Mesothelial cell of epicardium (in vitro differentiated cells): ENCODE results near the gene HMGCR. TPM values are rescaled to one million over a fixed set of nuclear protein-coding genes. Genes with fewer than 3 reads are reported as not detected.
"Not testable (repeated sequence)": the region's sequence is repeated elsewhere in the genome, so short reads cannot be mapped to it uniquely, and the experiment has no call there.

ENCODE experiments used
- DNase-seq, 2 experiments: peaks; one replicate each; pipeline ENCODE4 v3.0.0; 2021; ENCODE audit warnings: low spot score in 2 of 2; ENCODE audit not compliant: unreplicated experiment in 2 of 2
- H3K27ac Mint-ChIP-seq: 2 replicates; pipeline ENCODE4 v1.8.0; 2021; ENCODE audit warnings: mixed read lengths
- H3K27me3 Mint-ChIP-seq: 2 replicates; pipeline ENCODE4 v1.8.0; 2021; ENCODE audit warnings: low read depth, mixed read lengths
- H3K36me3 Mint-ChIP-seq: 2 replicates; pipeline ENCODE4 v1.8.0; 2021; ENCODE audit warnings: mixed read lengths
- H3K4me1 Mint-ChIP-seq: 2 replicates; pipeline ENCODE4 v1.8.0; 2021; ENCODE audit warnings: mixed read lengths
- H3K4me3 Mint-ChIP-seq: 2 replicates; pipeline ENCODE4 v1.8.0; 2021; ENCODE audit warnings: mild to moderate bottlenecking, moderate library complexity, mixed read lengths
- H3K9me3 Mint-ChIP-seq: 2 replicates; pipeline ENCODE4 v1.8.0; 2021; ENCODE audit warnings: mixed read lengths
- total RNA-seq: library from RNA; stranded (reverse); gene quantifications from 3 replicates; pipeline ENCODE4 v1.2.1, GENCODE V29; 2021
- TF ChIP-seq, protein P1 (sequence below): fragments of 200-600 bp; sonication (generic); IDR thresholded peaks from one replicate; pipeline ENCODE4 v1.5.0; 2021; ENCODE audit warnings: antibody characterized with exemption; ENCODE audit not compliant: unreplicated experiment

HMGCR gene
- total RNA-seq, 1 donor from 2014 or later, result 106 TPM

DNA sequence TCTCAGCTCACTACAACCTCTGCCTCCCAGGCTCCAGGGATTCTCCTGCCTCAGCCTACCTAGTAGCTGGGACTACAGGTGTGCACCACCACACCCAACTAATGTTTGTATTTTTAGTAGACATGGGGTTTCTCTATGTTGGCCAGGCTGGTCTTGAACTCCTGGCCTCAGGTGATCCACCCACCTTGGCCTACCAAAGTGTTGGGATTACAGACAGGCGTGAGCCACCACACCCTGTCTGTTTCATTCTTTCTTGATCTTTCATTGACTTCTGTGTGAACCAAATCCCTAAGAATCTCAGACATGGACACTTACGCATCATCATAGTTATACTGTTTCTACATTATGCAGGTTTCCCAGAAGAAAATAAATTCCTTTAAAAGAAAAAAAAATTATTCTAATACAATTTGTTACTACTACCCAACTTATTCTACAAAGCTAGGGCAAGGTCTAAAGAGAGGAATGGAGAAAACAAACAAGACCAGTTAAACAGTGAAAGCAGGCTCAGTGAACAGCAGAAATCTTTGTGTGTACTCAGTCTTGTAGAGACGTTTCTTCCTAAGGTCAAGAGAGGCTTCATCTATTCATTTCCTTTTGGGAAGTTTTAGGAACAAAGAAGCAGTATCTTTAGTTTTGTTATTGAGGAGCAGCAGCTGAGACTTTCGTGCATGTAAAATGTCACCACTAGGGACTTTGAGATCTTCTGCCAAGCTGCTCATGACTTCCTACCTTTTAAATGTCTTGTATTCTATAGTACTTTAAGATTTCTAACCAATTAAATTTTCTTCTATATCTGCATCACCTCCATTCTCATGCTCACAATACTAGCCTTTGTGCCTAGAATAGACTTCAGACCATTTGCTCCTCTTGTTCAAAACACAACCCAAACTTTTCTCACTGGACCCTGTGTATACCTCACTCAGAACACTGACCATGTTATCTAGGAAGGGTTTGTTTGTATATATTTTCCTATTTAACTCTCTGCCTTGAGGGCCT, 5.6 kb upstream of the HMGCR start:
- Mint-ChIP-seq H3K4me3 (no peak overlapping the region), H3K27ac (no peak overlapping the region), H3K36me3 (no peaks in the 10 kb centered on the region), H3K27me3 (no peaks in the 10 kb centered on the region), H3K4me1 (no peaks in the 10 kb centered on the region), H3K9me3 (no peaks in the 10 kb centered on the region)
- no peak for DNase-seq
- TF ChIP-seq, protein P1, sequence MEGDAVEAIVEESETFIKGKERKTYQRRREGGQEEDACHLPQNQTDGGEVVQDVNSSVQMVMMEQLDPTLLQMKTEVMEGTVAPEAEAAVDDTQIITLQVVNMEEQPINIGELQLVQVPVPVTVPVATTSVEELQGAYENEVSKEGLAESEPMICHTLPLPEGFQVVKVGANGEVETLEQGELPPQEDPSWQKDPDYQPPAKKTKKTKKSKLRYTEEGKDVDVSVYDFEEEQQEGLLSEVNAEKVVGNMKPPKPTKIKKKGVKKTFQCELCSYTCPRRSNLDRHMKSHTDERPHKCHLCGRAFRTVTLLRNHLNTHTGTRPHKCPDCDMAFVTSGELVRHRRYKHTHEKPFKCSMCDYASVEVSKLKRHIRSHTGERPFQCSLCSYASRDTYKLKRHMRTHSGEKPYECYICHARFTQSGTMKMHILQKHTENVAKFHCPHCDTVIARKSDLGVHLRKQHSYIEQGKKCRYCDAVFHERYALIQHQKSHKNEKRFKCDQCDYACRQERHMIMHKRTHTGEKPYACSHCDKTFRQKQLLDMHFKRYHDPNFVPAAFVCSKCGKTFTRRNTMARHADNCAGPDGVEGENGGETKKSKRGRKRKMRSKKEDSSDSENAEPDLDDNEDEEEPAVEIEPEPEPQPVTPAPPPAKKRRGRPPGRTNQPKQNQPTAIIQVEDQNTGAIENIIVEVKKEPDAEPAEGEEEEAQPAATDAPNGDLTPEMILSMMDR, result no peak

DNA sequence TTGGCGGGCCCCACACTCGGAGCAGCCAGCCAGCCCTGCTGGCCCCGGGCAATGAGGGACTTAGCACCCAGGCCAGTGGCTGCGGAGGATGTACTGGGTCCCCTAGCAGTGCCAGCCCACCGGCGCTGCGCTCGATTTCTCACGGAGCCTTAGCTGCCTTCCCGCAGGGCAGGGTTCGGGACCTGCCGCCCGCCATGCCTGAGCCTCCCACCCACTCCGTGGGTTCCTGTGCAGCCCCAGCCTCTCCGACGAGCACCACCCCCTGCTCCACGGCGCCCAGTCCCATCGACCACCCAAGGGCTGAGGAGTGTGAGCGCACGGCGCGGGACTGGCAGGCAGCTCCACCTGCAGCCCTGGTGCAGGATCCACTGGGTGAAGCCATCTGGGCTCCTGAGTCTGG, 3.3 kb upstream of the HMGCR start:
- not testable (repeated sequence) for H3K9me3 Mint-ChIP-seq, H3K4me3 Mint-ChIP-seq, H3K27me3 Mint-ChIP-seq, H3K27ac Mint-ChIP-seq, H3K36me3 Mint-ChIP-seq, DNase-seq
- H3K4me1 Mint-ChIP-seq, result peaks cover 13% of the 10 kb centered on the region

DNA sequence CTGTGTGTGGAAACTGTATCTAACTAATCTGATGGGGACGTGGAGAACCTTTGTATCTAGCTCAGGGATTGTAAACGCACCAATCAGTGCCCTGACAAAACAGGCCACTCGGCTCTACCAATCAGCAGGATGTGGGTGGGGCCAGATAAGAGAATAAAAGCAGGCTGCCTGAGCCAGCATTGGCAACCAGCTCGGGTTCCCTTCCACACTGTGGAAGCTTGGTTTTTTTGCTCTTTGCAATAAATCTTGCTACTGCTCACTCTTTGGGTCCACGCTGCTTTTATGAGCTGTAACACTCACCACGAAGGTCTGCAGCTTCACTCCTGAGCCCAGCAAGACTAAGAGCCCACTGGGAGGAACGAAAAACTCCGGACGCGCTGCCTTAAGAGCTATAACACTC, 2.6 kb upstream of the HMGCR start:
- not testable (repeated sequence) for H3K27ac Mint-ChIP-seq, H3K4me3 Mint-ChIP-seq, H3K36me3 Mint-ChIP-seq, H3K27me3 Mint-ChIP-seq, DNase-seq, H3K9me3 Mint-ChIP-seq
- H3K4me1 Mint-ChIP-seq, result peaks cover 17% of the 10 kb centered on the region

DNA sequence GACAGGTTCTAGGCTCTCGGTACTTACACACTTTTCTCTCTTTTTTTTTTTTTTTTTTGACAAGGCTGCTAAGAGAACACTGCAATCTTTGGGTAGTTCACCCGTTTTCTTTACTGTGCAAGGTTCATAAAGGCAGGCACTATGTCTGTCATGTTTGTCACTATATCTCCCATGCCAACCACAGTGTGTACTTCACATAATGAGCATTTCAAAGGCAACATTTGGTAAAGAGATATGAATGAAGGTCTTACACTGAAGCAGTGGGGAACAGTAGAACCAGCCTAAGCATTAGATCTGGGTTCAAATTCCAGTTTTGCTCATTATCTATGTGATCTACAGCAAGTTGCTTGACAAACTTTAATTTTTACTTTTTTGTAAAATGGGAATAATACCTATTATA, 1.5 kb upstream of the HMGCR start:
- no peak for DNase-seq
- no peaks in the 10 kb centered on the region for H3K9me3 Mint-ChIP-seq
- no peak overlapping the region for H3K27ac Mint-ChIP-seq
- peaks cover 25% of the 10 kb centered on the region for H3K4me1 Mint-ChIP-seq
- TF ChIP-seq, protein P1, result no peak
- no peaks in the 10 kb centered on the region for H3K27me3 Mint-ChIP-seq
- no peaks in the 10 kb centered on the region for H3K36me3 Mint-ChIP-seq
- H3K4me3 Mint-ChIP-seq, result no peak overlapping the region

DNA sequence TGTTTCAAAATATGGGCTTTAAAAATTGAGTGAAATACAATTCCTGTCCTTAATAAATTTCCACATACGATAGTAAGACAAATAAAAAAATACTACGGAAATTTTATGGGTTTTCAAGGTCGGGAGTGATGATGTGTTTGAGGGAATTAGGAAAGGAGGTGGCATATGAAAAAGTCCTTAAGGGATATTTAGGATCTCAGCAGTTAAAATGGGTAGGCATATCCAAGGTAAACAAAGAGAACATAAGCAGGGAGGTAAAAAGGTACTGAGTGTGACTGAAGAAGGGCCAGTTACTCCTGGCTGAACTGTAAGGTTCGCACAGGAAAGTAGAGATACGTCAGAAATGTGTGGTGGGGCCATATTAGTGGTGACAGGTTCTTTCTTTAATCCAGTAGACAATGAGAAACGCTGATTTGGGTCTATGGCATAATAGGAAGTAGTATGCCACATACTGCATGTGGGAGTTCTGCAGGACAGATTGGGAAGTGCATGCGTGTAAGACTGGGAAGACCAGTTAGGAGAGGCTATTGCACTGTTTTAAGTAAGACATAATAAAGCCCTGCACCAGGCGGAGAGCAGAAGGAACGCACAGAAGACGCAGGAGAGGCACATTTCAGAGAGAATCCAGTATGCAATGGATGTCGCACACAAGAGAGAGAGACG, 937 bp upstream of the HMGCR start:
- no peak overlapping the region for H3K27ac Mint-ChIP-seq
- no peaks in the 10 kb centered on the region for H3K27me3 Mint-ChIP-seq
- H3K4me1 Mint-ChIP-seq, result peaks cover 29% of the 10 kb centered on the region
- TF ChIP-seq, protein P1, result peak; percentile 22
- no peaks in the 10 kb centered on the region for H3K36me3 Mint-ChIP-seq
- no peak for DNase-seq
- no peaks in the 10 kb centered on the region for H3K9me3 Mint-ChIP-seq
- H3K4me3 Mint-ChIP-seq, result no peak overlapping the region

DNA sequence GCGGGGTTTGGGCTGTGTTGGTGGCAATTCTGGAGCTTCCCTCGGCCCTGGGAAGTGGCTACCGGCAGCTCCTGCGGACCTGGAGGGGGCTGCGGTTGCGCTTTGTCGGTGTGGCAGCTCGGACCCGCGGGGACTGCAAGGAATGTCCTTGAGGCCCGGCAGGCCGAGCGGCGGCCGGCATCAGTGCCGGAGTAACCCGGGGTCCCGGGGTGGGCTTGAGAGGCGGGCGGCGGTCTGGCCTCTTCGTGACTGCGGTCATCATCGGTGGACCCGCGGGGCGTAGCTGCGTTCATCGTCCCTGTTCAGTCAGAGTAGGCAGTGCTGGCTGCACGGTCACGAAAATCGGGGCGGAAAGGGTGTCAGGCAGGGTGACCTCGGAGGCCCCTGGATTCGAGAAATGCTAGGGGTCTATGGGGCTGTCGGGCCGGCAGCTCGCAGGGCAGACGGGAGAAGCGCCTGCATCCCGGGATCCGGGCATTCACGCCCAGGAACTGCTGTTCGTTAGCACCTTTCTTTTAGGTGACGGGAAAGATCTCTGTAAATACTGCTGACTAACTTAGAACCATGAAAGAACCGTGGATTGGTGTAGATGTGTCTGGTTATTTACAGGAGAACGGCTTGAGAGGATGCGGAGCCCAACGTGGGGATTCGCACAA, 474 bp downstream of the HMGCR start:
- H3K36me3 Mint-ChIP-seq, result peaks cover under 1% of the 10 kb centered on the region
- no peaks in the 10 kb centered on the region for H3K9me3 Mint-ChIP-seq
- H3K4me3 Mint-ChIP-seq, result no peak overlapping the region
- no peaks in the 10 kb centered on the region for H3K27me3 Mint-ChIP-seq
- H3K4me1 Mint-ChIP-seq, result peaks cover 42% of the 10 kb centered on the region
- peak in 1 of 2 experiments; percentile 61 for DNase-seq
- TF ChIP-seq, protein P1, result no peak
- H3K27ac Mint-ChIP-seq, result no peak overlapping the region
